A549 treated with AZD9567 at 1 μM for 4 hours (cell line): Measurements from ENCODE around the gene HYAL2. TPM values are rescaled to one million over a fixed set of nuclear protein-coding genes. Genes with fewer than 3 reads are reported as not detected.

ENCODE experiments used
- total RNA-seq: library from RNA; stranded (reverse); fragments of 200-300 nt; extraction: Qiagen RNA extraction; gene quantifications from 5 replicates; pipeline ENCODE4 v1.2.3, GENCODE V29; 2022; ENCODE audit not compliant: insufficient read depth

The HYAL2 gene
- total RNA-seq, 1 experiment from 2014 or later = 30.4 TPM

Other genes with a start within 250 kb of the HYAL2 start
- 24.9 to 39.4 TPM (median 39.0 TPM) in 5 replicates for gene RBM5, start 233.8 kb downstream of the HYAL2 start, total RNA-seq
- 9.3 to 14.6 TPM (median 13.9 TPM) in 5 replicates for gene SEMA3F, start 167.4 kb downstream of the HYAL2 start, total RNA-seq
- gene GNAT1, start 131.1 kb downstream of the HYAL2 start, total RNA-seq = not detected in 5 replicates
- 0.05 to 0.09 TPM in 2 of 5 replicates, not detected in the others for gene SLC38A3, start 117.5 kb downstream of the HYAL2 start, total RNA-seq
- gene GNAI2, start 86.5 kb downstream of the HYAL2 start, total RNA-seq = 37.0 to 49.5 TPM (median 48.2 TPM) in 5 replicates
- gene SEMA3B, start 53.6 kb downstream of the HYAL2 start, total RNA-seq = 6.3 to 12.7 TPM (median 6.7 TPM) in 5 replicates
- gene LSMEM2, start 43.7 kb downstream of the HYAL2 start, total RNA-seq = 0.07 to 0.08 TPM (median 0.07 TPM) in 4 of 5 replicates, not detected in the other
- gene IFRD2, start 30.3 kb downstream of the HYAL2 start, total RNA-seq = 64.7 to 88.5 TPM (median 84.1 TPM) in 5 replicates
- 6.8 to 10.1 TPM (median 8.3 TPM) in 5 replicates for gene HYAL3, start 23.3 kb downstream of the HYAL2 start, total RNA-seq
- 4.3 to 8.6 TPM (median 8.3 TPM) in 5 replicates for gene NAA80, start 23.3 kb downstream of the HYAL2 start, total RNA-seq
- 0.40 to 0.48 TPM (median 0.46 TPM) in 4 of 5 replicates, not detected in the other for gene HYAL1, start 19.2 kb downstream of the HYAL2 start, total RNA-seq
- gene TUSC2, start 5.5 kb upstream of the HYAL2 start, total RNA-seq = 19.8 to 39.8 TPM (median 36.5 TPM) in 5 replicates
- gene RASSF1, start 18.1 kb upstream of the HYAL2 start, total RNA-seq = 14.4 to 22.0 TPM (median 21.2 TPM) in 5 replicates
- 0.86 to 1.5 TPM (median 1.2 TPM) in 4 of 5 replicates, not detected in the other for gene ZMYND10, start 23.0 kb upstream of the HYAL2 start, total RNA-seq
- gene NPRL2, start 28.0 kb upstream of the HYAL2 start, total RNA-seq = 13.4 to 15.4 TPM (median 14.4 TPM) in 5 replicates
- 15.1 to 22.0 TPM (median 20.1 TPM) in 5 replicates for gene CYB561D2, start 28.1 kb upstream of the HYAL2 start, total RNA-seq
- gene TMEM115, start 36.8 kb upstream of the HYAL2 start, total RNA-seq = 33.9 to 47.2 TPM (median 45.6 TPM) in 5 replicates
- 0.37 to 1.8 TPM (median 0.64 TPM) in 5 replicates for gene CACNA2D2, start 180.9 kb upstream of the HYAL2 start, total RNA-seq
- gene C3orf18, start 245.0 kb upstream of the HYAL2 start, total RNA-seq = 2.3 to 4.4 TPM (median 2.7 TPM) in 5 replicates
- 1.1 to 6.6 TPM (median 6.2 TPM) in 5 replicates for gene HEMK1, start 246.8 kb upstream of the HYAL2 start, total RNA-seq